Measurements from ENCODE around the gene NOS1AP.
"Not testable (repeated sequence)": the region's sequence is repeated elsewhere in the genome, so short reads cannot be mapped to it uniquely, and the experiment has no call there.

Gene NOS1AP

DNA sequence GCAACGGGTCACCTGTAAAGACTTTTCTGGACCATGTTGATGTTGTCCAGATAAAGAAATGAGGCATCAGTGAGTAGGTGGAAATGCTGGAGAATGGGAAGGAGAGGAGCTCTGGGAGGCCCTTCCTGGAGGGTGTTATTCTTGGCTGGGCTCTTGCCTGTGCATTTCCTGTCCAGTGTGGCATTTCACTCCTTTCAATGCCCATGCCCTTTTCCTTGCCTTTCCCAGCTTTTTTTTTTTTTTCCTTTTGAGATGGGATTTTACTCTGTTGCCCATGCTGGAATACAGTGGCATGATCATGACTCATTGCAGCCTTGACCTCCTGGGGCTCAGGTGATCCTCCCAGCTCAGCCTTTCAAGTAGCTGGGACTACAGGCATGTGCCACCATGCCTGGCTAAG, 11.8 kb downstream of the NOS1AP start:
- no peaks in the 10 kb centered on the region for H3K9me3 ChIP-seq
- no peak for DNase-seq
- H3K36me3 ChIP-seq, result no peaks in the 10 kb centered on the region
- TF ChIP-seq, protein P1, sequence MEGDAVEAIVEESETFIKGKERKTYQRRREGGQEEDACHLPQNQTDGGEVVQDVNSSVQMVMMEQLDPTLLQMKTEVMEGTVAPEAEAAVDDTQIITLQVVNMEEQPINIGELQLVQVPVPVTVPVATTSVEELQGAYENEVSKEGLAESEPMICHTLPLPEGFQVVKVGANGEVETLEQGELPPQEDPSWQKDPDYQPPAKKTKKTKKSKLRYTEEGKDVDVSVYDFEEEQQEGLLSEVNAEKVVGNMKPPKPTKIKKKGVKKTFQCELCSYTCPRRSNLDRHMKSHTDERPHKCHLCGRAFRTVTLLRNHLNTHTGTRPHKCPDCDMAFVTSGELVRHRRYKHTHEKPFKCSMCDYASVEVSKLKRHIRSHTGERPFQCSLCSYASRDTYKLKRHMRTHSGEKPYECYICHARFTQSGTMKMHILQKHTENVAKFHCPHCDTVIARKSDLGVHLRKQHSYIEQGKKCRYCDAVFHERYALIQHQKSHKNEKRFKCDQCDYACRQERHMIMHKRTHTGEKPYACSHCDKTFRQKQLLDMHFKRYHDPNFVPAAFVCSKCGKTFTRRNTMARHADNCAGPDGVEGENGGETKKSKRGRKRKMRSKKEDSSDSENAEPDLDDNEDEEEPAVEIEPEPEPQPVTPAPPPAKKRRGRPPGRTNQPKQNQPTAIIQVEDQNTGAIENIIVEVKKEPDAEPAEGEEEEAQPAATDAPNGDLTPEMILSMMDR (IDR thresholded peaks at IDR 0.05), result no peak
- intact Hi-C loops (cut with DNase I; ENCODE audit: low total_unique reads), result no loop called here
- peaks cover 0 to 15% (median 7%) of the 10 kb centered on the region in 4 donors for H3K4me1 ChIP-seq
- H3K4me3 ChIP-seq, result no peak overlapping the region
- no peaks in the 10 kb centered on the region for H3K27me3 ChIP-seq
- H3K27ac ChIP-seq, result no peak overlapping the region

DNA sequence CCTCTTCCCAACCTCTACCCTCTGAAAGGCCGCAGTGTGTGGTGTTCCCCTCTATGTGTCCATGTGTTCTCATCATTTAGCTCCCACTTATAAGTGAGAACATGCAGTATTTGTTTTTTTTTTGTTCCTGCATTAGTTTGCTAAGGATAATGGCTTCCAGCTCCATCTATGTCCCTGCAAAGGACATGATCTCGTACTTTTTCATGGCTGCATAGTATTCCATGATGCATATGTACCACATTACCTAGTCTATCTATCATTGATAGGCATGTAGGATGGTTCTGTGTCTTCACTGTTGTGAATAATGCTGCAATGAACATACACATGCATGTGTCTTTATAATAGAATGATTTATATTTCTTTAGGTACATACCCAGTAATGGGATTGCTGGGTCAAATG, 12.6 kb downstream of the NOS1AP start:
- H3K36me3 ChIP-seq; H3K27me3 ChIP-seq; H3K9me3 ChIP-seq; H3K4me3 ChIP-seq; H3K27ac ChIP-seq; intact Hi-C loops (cut with DNase I; ENCODE audit: low total_unique reads); DNase-seq: not testable (repeated sequence)
- H3K4me1 ChIP-seq, result peaks cover 0 to 14% (median 7%) of the 10 kb centered on the region in 4 donors

DNA sequence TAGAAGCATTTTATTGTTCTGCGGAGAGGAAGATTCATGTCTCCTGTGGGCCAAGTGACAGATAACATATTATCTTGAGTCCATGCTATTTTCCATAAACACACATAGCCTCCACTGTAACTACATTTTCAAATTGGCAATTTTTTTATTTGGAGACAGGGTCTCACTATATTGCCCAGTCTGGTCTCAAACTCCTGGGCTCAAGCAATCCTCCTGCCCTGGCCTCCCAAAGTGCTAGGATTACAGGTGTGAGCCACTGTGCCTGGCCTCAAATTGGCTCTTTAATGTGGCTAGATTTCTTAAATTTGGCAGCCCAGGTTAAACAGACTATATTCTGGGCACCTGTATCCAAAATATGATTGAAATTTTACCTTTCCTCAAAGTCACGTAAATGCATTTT, 13.8 kb downstream of the NOS1AP start:
- no peaks in the 10 kb centered on the region for H3K27me3 ChIP-seq
- no peak overlapping the region for H3K27ac ChIP-seq
- no peak for DNase-seq
- H3K9me3 ChIP-seq, result no peaks in the 10 kb centered on the region
- H3K4me1 ChIP-seq, result peaks cover 0 to 6% (median 2%) of the 10 kb centered on the region in 4 donors
- H3K36me3 ChIP-seq, result no peaks in the 10 kb centered on the region
- H3K4me3 ChIP-seq, result no peak overlapping the region
- TF ChIP-seq, protein P1 (IDR thresholded peaks at IDR 0.05), result no peak
- intact Hi-C loops (cut with DNase I; ENCODE audit: low total_unique reads), result no loop called here

DNA sequence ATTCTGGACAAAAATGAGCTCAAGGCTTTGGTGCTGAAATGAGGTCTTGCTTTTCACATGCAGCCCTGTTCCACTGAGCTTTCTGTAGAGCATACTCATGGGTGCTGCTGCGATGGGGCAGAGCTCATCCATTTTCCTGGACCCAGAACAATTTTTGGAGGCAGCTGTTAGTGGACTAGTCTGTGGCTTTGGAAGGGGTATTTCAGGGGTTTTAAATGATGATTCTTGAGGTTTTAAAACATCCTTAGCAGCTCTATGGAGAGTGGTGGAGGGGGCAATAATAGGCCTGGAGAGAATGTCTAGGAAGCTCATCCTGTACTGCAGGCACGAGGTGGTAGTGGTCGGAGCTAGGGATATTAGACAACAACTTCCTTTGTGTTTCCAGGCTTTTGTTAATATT, 16.5 kb downstream of the NOS1AP start:
- TF ChIP-seq, protein P1 (IDR thresholded peaks at IDR 0.05), result no peak
- Histone ChIP-seq H3K27me3 (no peaks in the 10 kb centered on the region), H3K36me3 (no peaks in the 10 kb centered on the region), H3K9me3 (no peaks in the 10 kb centered on the region), H3K4me3 (no peak overlapping the region), H3K27ac (no peak overlapping the region), H3K4me1 (peaks cover 0 to 15% (median 0%) of the 10 kb centered on the region in 4 donors)
- DNase-seq, result no peak
- intact Hi-C loops (cut with DNase I; ENCODE audit: low total_unique reads), result no loop called here

DNA sequence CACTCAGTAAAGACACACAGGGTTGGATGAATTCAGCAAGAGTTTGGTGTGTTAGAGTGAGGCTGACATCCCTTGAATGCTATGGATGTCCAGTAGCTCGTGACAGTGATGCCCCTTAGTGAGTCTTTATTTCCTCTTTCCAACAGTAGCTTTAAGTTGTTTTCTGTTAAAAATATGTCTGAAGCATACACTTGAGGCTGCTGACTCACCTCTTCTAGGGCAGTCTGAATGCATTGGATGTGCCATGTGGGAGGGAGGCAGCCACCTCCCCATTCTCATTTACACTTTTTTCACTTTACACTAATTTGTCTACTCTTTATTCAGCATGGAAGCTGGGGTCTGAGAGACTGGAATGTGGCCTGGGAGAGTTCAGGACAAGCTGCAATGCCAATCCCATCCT, 17.6 kb downstream of the NOS1AP start:
- intact Hi-C loops (cut with DNase I; ENCODE audit: low total_unique reads), result no loop called here
- TF ChIP-seq, protein P1 (IDR thresholded peaks at IDR 0.05), result no peak
- H3K27ac ChIP-seq, result no peak overlapping the region
- H3K4me3 ChIP-seq, result no peak overlapping the region
- H3K27me3 ChIP-seq, result no peaks in the 10 kb centered on the region
- DNase-seq, result no peak
- H3K9me3 ChIP-seq, result no peaks in the 10 kb centered on the region
- H3K36me3 ChIP-seq, result no peaks in the 10 kb centered on the region
- H3K4me1 ChIP-seq, result peaks cover 0 to 21% (median 0%) of the 10 kb centered on the region in 4 donors

DNA sequence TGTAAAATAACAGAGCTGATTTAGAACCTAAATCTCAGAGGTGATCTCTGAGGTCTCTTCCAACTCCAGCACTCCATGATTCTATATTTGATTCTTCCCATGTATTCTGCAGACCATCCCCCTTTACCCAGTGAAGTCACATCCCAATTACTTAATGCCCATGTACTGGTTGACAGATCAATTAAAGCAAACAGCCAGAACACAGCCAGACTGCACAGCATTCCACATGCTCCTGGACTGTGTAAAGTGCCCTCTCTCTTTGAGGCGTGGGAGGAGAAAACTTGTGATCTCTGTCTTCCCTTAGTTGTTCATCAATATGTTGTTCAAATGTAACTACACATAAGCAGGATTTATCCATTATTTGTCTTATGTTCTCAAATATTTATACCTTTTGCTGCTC, 18.1 kb downstream of the NOS1AP start:
- no peak overlapping the region for H3K4me3 ChIP-seq
- TF ChIP-seq, protein P1 (IDR thresholded peaks at IDR 0.05), result no peak
- intact Hi-C loops (cut with DNase I; ENCODE audit: low total_unique reads), result no loop called here

More for the DNA sequence above, 18.1 kb downstream of the NOS1AP start:
- no peaks in the 10 kb centered on the region for H3K36me3 ChIP-seq
- DNase-seq, result no peak
- H3K27me3 ChIP-seq, result no peaks in the 10 kb centered on the region
- no peaks in the 10 kb centered on the region for H3K9me3 ChIP-seq
- peaks cover 0 to 26% (median 0%) of the 10 kb centered on the region in 4 donors for H3K4me1 ChIP-seq
- H3K27ac ChIP-seq, result no peak overlapping the region

Measured in tibial artery (tissue), 4 donors.